Effector memory CD8-positive, alpha-beta T cell (primary cell): ENCODE data around the gene LINS1.
A peak's percentile ranks its signal among the peaks of the same experiment; 100 is the strongest.

Experiments used
- ATAC-seq: fragments of 150-1000 bp; cut with Tn5 transposase; replicated peaks from 2 replicates; pipeline ENCODE4 v1.10.0; 2021; ENCODE audit warnings: mild to moderate bottlenecking, moderate library complexity
- DNase-seq, 3 experiments: peaks; one replicate each; pipeline ENCODE4 v3.0.0; 2021
- H3K27ac Mint-ChIP-seq, 2 donors: one replicate each; pipeline ENCODE4 v1.8.0; 2022; ENCODE audit warnings: mild to moderate bottlenecking in 2 of 2, mixed read lengths in 2 of 2, moderate library complexity in 2 of 2
- H3K27me3 Mint-ChIP-seq, 2 donors: one replicate each; pipeline ENCODE4 v1.8.0; 2022; ENCODE audit warnings: mixed read lengths in 2 of 2
- H3K36me3 Mint-ChIP-seq: one replicate; pipeline ENCODE4 v1.8.0; 2022; ENCODE audit warnings: mild to moderate bottlenecking, moderate library complexity, mixed read lengths; ENCODE audit not compliant: insufficient read depth
- H3K4me1 Mint-ChIP-seq, 2 donors: one replicate each; pipeline ENCODE4 v1.8.0; 2022; ENCODE audit warnings: low read depth in 2 of 2, mixed read lengths in 2 of 2
- H3K4me3 Mint-ChIP-seq, 2 donors: one replicate each; pipeline ENCODE4 v1.8.0; 2022; ENCODE audit warnings: mild to moderate bottlenecking in 2 of 2, mixed read lengths in 2 of 2, moderate library complexity in 2 of 2
- H3K9me3 Mint-ChIP-seq, 2 donors: one replicate each; pipeline ENCODE4 v1.8.0; 2022; ENCODE audit warnings: mixed read lengths in 2 of 2

Gene LINS1

DNA sequence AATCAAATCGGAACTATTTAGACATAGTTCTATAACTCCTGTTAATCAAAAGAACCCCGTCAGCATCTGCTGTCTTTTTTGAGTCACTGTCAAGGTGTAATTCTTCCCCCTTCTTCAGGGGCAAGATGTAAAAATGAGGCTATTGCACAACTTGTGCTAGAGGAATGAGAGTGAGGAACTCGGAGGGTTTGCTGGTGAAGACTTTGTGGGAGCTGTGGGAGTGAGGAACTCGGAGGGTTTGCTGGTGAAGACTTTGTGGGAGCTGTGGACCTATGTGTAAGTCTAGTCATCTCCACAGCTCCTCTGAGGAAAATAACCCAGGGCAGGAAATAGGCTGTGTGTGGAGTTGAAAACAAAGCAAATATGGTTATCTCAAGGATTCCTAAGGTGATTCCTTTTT is 70.8 kb downstream of the LINS1 start:
- Mint-ChIP-seq H3K27ac (no peak overlapping the region), H3K9me3 (no peaks in the 10 kb centered on the region), H3K4me3 (no peak overlapping the region), H3K27me3 (peaks cover 27 to 42% of the 10 kb centered on the region in 2 donors), H3K4me1 (no peaks in the 10 kb centered on the region), H3K36me3 (no peaks in the 10 kb centered on the region)
- no peak for DNase-seq
- no peak for ATAC-seq

DNA sequence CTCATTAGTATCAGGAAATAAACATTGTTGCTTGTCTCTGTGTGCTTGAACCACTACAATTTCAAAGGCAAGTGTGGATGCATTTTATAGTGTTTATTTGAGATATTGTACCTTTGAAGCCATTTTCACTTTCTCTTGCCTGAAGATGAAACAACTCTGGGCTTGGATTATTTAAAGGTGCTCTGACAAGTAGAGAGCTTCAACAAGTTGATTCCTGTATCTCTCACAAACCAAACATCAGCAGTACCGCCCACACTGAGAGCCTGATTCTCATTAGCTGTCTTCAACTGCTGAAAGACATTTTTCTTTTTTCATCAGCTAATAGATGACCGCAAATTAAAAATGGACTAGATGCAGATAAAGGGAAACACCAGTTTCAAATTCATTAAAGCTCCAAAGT is 72.4 kb downstream of the LINS1 start:
- H3K36me3 Mint-ChIP-seq, result no peaks in the 10 kb centered on the region

DNA sequence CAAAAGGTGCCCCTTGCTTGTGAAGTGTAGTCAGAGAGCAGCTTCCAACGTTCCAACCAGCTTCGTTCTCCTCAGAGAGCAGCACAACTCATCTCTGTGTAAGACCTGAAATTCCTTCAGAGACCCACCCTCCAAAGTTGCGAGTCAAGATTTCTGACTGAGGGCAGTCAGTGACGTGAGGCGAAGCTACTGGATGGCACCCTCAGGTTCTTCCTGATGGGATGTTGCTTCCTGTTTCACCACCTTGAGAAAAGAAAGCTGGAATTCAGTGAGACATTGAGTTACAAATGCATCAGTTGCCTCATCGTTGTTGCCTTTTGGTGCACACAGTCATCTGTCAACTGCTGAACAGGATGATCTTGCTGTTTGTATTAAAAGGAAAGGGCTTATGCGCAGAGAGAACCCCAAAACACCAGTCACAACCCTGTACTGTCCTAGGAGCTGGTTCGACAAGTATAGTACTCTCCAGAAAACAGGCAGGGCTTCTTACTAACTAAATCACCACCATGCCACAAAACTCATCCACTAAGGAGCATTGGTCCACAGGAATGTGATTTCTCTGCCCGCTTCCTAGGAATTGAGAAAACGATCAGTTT is 73.1 kb downstream of the LINS1 start, which contains the start of gene CERS3:
Gene CERS3, minus strand, starts transcription at position 118 of the 596 bp plus-strand sequence. CDS start 27,101 bp downstream, outside the sequence.
- no peak for ATAC-seq
- Mint-ChIP-seq H3K4me3 (no peak within 1 kb of the TSS), H3K4me1 (no peaks in the 10 kb centered on the region), H3K36me3 (no peaks in the 10 kb centered on the region), H3K9me3 (no peaks in the 10 kb centered on the region), H3K27ac (no peak within 1 kb of the TSS), H3K27me3 (peaks cover 27 to 42% of the 10 kb centered on the region in 2 donors)
- DNase-seq, result no peak

More for the DNA sequence above, 72.4 kb downstream of the LINS1 start:
- Mint-ChIP-seq H3K27me3 (peaks cover 27 to 42% of the 10 kb centered on the region in 2 donors), H3K4me3 (no peak overlapping the region), H3K9me3 (no peaks in the 10 kb centered on the region), H3K27ac (no peak overlapping the region), H3K4me1 (no peaks in the 10 kb centered on the region)
- DNase-seq (no peak), ATAC-seq (no peak)

DNA sequence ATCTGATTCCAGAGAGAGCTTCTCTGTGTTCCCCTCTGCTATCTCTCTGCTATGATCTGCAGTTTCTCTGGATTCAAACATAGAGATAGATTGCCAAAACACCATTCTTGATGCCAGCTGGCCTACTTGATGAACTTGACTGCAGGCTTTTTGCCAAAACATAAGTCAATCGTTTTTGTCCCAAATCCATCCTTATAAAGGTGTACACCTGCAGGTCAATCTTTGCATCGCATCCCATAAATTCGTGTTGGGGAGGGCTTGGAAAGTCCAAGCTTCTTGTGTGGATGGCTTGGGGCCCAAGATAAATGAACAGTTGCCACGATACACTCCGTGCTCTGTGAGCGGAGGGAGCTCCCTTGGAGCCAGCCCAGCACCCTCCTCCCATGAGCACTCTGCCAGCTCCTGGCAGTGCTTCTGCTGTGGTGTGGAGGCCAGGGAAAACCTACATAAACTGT is 75.9 kb downstream of the LINS1 start:
- Mint-ChIP-seq H3K27ac (no peak overlapping the region), H3K27me3 (peaks cover 19 to 23% of the 10 kb centered on the region in 2 donors), H3K9me3 (no peaks in the 10 kb centered on the region), H3K36me3 (no peaks in the 10 kb centered on the region), H3K4me3 (no peak overlapping the region), H3K4me1 (peaks cover 1 to 2% of the 10 kb centered on the region in 2 donors)
- DNase-seq (no peak), ATAC-seq (no peak)

DNA sequence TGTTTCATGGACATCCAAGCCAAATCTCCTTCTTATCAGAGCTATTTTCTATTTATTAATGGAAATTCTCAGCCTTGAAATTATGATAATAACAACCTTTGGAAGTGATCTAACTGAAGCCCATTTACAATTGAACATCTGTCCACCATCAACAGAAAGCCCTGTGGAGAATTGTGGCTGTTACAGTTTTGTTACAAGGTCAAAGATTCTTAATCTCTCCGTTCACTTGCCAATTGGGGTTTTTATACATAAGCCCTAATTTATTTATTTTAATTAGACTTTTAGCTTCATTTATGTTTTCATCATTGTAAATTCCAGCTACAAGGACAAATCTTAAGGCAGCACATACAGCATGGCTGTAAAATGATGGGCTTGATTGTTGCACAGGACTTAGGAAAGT is 76.5 kb downstream of the LINS1 start:
- Mint-ChIP-seq H3K4me3 (no peak overlapping the region), H3K4me1 (peaks cover 3 to 7% of the 10 kb centered on the region in 2 donors), H3K27me3 (peaks cover 18% of the 10 kb centered on the region in 2 donors), H3K27ac (no peak overlapping the region), H3K9me3 (no peaks in the 10 kb centered on the region), H3K36me3 (no peaks in the 10 kb centered on the region)
- DNase-seq (no peak), ATAC-seq (no peak)

DNA sequence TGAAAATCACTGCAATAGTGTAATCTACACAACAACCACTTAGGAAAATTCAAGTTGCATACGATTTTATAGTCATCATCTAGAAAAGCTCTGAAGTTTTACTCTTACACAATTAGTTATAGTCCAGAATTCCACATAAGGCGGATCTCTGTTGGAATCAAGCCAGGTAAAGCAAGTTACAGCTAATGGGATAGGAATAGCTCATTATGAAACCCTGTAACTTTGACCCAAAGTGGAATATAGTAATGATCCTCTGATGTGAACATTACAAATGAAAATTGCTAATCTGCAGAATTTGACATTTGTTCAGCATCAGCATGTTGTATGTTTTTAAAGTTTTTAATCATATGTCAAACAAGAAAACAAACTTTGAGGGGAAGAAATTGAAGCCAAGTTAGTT is 77.7 kb downstream of the LINS1 start:
- Mint-ChIP-seq H3K4me1 (peaks cover 3 to 12% of the 10 kb centered on the region in 2 donors), H3K4me3 (no peak overlapping the region), H3K27me3 (peaks cover 10 to 14% of the 10 kb centered on the region in 2 donors), H3K9me3 (no peaks in the 10 kb centered on the region), H3K36me3 (no peaks in the 10 kb centered on the region), H3K27ac (no peak overlapping the region)
- DNase-seq (no peak), ATAC-seq (no peak)

DNA sequence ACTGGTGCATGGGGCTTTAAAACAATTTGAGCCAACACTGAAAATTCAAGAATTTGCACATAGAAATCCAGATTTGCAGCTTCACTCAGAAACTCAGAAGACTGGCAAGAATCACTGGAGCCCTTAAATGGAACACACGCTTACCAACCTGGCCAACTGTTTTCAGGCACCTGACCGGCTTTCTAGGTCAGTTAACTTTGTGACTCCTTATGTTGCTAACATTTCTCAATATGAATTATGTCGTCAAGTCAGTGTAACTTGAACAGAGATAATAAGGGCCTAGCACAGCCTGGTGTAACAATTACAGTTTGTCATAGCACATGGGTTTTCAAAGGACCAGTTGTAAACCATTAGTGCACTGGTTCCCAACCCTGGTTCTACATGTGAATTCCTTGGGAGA is 80.1 kb downstream of the LINS1 start:
- H3K9me3 Mint-ChIP-seq, result no peaks in the 10 kb centered on the region
- no peak overlapping the region for H3K27ac Mint-ChIP-seq
- H3K4me3 Mint-ChIP-seq, result no peak overlapping the region
- ATAC-seq (no peak), DNase-seq (no peak)
- no peaks in the 10 kb centered on the region for H3K36me3 Mint-ChIP-seq
- H3K27me3 Mint-ChIP-seq, result peaks cover 0 to 7% of the 10 kb centered on the region in 2 donors
- H3K4me1 Mint-ChIP-seq, result peaks cover 3 to 12% of the 10 kb centered on the region in 2 donors

DNA sequence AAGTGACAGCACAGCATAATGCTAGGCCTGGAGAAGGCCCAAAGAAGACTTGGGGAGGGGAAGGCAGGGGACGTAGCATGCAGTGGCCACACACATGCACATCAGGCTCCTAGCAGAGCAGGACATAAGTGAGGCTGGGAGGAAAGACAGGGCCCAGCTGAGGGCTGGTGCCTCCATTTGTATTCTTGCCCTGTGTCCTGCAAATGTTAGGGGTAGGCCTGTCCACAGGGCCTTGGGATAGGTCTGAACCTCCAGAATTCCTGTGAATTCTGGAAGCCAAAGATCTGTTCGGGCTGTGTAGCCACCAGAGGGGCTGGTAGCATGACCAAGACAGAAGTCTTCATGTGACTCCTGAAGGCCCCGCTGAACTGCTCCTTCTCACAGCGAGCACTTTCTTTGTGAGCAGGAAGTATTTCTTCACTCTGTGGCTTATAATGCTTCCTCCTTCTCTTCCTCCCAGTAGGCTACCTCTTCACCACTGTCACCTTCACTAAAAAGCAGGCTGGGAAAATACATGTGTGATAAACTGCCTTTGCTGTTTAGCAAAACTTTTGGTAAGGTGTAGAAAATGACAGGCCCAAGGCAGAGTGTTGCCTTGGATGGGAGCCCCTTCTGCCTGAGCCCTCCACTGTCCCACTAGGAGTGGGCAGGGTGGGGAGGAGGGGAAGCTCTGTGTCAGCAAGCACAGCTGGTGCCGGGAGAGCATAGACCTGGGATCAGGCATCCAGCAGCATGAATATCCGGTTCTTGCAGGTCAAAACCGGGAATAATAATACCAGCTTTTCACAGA is 81.7 kb downstream of the LINS1 start:
- Mint-ChIP-seq H3K27ac (peak overlapping the region; percentile 76 to 87), H3K36me3 (no peaks in the 10 kb centered on the region), H3K4me3 (peak overlapping the region in 1 of 2 donors; percentile 48), H3K27me3 (peaks cover 0 to 10% of the 10 kb centered on the region in 2 donors), H3K4me1 (peaks cover 3 to 12% of the 10 kb centered on the region in 2 donors), H3K9me3 (no peaks in the 10 kb centered on the region)
- ATAC-seq (peak; percentile 39), DNase-seq (no peak)

DNA sequence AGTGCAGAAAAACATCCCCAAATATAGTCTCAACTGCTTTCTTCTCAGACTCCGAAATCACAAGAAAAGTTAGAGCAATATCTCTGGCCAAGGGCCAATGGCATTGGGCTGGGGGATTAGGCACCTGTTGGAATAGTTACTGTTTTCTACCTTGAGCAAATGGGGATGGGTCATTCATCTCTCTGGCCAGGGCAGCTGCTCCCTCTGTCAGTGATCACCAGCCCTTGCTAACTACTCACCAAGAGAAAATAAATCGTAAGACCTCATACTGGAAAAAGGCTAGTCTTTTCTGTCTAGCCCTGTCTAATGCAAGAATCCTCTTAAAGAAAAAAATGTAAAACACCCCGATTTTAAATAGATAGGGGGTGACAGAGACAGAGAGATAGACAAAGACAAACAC is 84.1 kb downstream of the LINS1 start:
- H3K27ac Mint-ChIP-seq, result no peak overlapping the region
- H3K4me1 Mint-ChIP-seq, result peaks cover 3 to 12% of the 10 kb centered on the region in 2 donors
- DNase-seq (no peak), ATAC-seq (no peak)
- no peak overlapping the region for H3K4me3 Mint-ChIP-seq
- H3K27me3 Mint-ChIP-seq, result peaks cover 10 to 13% of the 10 kb centered on the region in 2 donors
- no peaks in the 10 kb centered on the region for H3K36me3 Mint-ChIP-seq
- H3K9me3 Mint-ChIP-seq, result no peaks in the 10 kb centered on the region
